K562 (cell line): ENCODE data around the gene MSL2. TPM values are rescaled to one million over a fixed set of nuclear protein-coding genes. Genes with fewer than 3 reads are reported as not detected.

Source experiments
- ATAC-seq: fragments of 200-7000 bp; cut with Tn5 transposase; 3 replicates; pipeline ENCODE4 v1.9.1; 2020; ENCODE audit warnings: moderate library complexity
- BruUV-seq: library from RNA; stranded (reverse); fragments of 400-500 nt; replicated peaks from 2 replicates; lab custom pipeline; 2021; lab: Mats Ljungman, UMichigan
- CTCF ChIA-PET: fragments of 300-600 bp; formaldehyde crosslinking; extraction: SDS; loops from one replicate; lab custom pipeline; 2021; ENCODE audit warnings: low intra/inter-chr PET ratio; lab: Yijun Ruan, JAX
- POLR2A ChIA-PET: fragments of 300-600, 350-650 bp; sonication (Branson Sonifier 250); formaldehyde crosslinking; extraction: SDS; loops from one replicate; lab custom pipeline; 2021; ENCODE audit warnings: antibody characterized with exemption, inconsistent platforms; lab: Yijun Ruan, JAX
- DNase-seq, 4 experiments: peaks; one replicate each; pipeline versions ENCODE4 v3.0.0 to v3.0.0-alpha.2; 2011 to 2018; ENCODE audit warnings: low spot score in 3 of 4, mixed read lengths in 3 of 4; ENCODE audit errors: extremely low read depth in 1 of 4
- FAIRE-seq: peaks from 2 replicates; lab custom pipeline; 2011; peaks lifted over from hg19 to GRCh38; lab: Jason Lieb, UNC
- H2AFZ ChIP-seq: 2 replicates; pipeline ENCODE4 v1.6.0; 2011; ENCODE audit warnings: low read depth, low read length, control low read depth, inconsistent platforms
- H3K27ac ChIP-seq: fragments of 200-600 bp; 3 replicates; pipeline ENCODE4 v1.8.0; 2011; ENCODE audit warnings: low read depth, mild to moderate bottlenecking, control low read depth, inconsistent platforms, low read length, moderate library complexity, mixed read lengths; ENCODE audit errors: extremely low read depth
- H3K27me3 ChIP-seq, 2 experiments: fragments of 300-600 bp in 1 of 2; 2 replicates in 1 of 2; 3 replicates in 1 of 2; pipeline versions ENCODE4 v1.6.0 to v1.8.0; 2011; ENCODE audit warnings: inconsistent platforms in 2 of 2, low read length in 2 of 2, mild to moderate bottlenecking in 1 of 2, mixed read lengths in 1 of 2, moderate library complexity in 1 of 2; ENCODE audit not compliant: control insufficient read depth in 2 of 2, insufficient read depth in 2 of 2
- H3K36me3 ChIP-seq: fragments of 300-600 bp; 3 replicates; pipeline ENCODE4 v1.8.0; 2011; ENCODE audit warnings: mild to moderate bottlenecking, low read length, inconsistent platforms; ENCODE audit not compliant: control insufficient read depth, insufficient read depth
- H3K4me1 ChIP-seq, 2 experiments: fragments of 200-600 bp in 1 of 2; replicated peaks in 1 of 2; 2 replicates in 1 of 2; 3 replicates in 1 of 2; pipeline versions ENCODE4 v1.5.1 to v1.8.0; 2011; ENCODE audit warnings: inconsistent platforms in 2 of 2, low read length in 2 of 2, mild to moderate bottlenecking in 1 of 2, mixed read lengths in 1 of 2, moderate library complexity in 1 of 2; ENCODE audit not compliant: control insufficient read depth in 2 of 2, insufficient read depth in 2 of 2
- H3K4me2 ChIP-seq: 2 replicates; pipeline ENCODE4 v1.6.1; 2011; ENCODE audit warnings: low read length, control low read depth, inconsistent platforms, mixed read lengths; ENCODE audit not compliant: insufficient read depth
- H3K4me3 ChIP-seq: fragments of 200-600 bp; sonication (generic), shearing (Covaris generic); 2 replicates; pipeline ENCODE4 v1.5.1; 2016; ENCODE audit warnings: control low read depth, inconsistent platforms
- H3K79me2 ChIP-seq: fragments of 200-600 bp; 3 replicates; pipeline ENCODE4 v1.8.0; 2011; ENCODE audit warnings: low read length, inconsistent platforms; ENCODE audit not compliant: control insufficient read depth, insufficient read depth
- H3K9ac ChIP-seq, 2 experiments: 2 replicates each; pipeline versions ENCODE4 v1.6.0 to v1.6.1; 2011; ENCODE audit warnings: low read depth in 2 of 2, low read length in 2 of 2, control low read depth in 1 of 2, inconsistent platforms in 1 of 2, mild to moderate bottlenecking in 1 of 2, mixed read lengths in 1 of 2; ENCODE audit not compliant: insufficient read depth in 1 of 2
- H3K9me1 ChIP-seq: one replicate; pipeline ENCODE4 v1.6.0; 2011; ENCODE audit warnings: inconsistent platforms, mild to moderate bottlenecking, low read length, moderate library complexity; ENCODE audit not compliant: control insufficient read depth, insufficient read depth
- H3K9me3 ChIP-seq: replicated peaks from 2 replicates; pipeline ENCODE4 v1.5.1; 2011; ENCODE audit warnings: low read depth, low read length, inconsistent platforms; ENCODE audit not compliant: control insufficient read depth, insufficient read depth
- H4K20me1 ChIP-seq: replicated peaks from 2 replicates; pipeline ENCODE4 v1.6.1; 2011; ENCODE audit warnings: low read length, inconsistent platforms, mixed read lengths; ENCODE audit not compliant: control insufficient read depth, insufficient read depth
- BHLHE40 ChIP-seq: IDR thresholded peaks from 2 replicates; pipeline ENCODE4 v1.6.1; 2011; ENCODE audit warnings: low read length, improper control_type of control experiment
- ELF2 ChIP-seq: fragments of 250-450 bp; sonication (Bioruptor Pico); IDR thresholded peaks from 2 replicates; pipeline ENCODE4 v1.5.0; 2021; ENCODE audit warnings: mild to moderate bottlenecking
- EZH2 ChIP-seq: IDR thresholded peaks from 2 replicates; pipeline ENCODE4 v1.6.1; 2012; ENCODE audit warnings: low read depth, mild to moderate bottlenecking, inconsistent platforms, low read length, borderline replicate concordance
- FOXA1 ChIP-seq: fragments of 450-650 bp; IDR thresholded peaks from 2 replicates; pipeline ENCODE4 v1.6.1; 2016; ENCODE audit warnings: mild to moderate bottlenecking, borderline replicate concordance
- GABPB2 ChIP-seq: fragments of 250-450 bp; sonication (Bioruptor Pico); conservative IDR thresholded peaks from 2 replicates; pipeline ENCODE4 v1.5.1; 2021; ENCODE audit warnings: mild to moderate bottlenecking
- HNRNPH1 ChIP-seq: fragments of 200-400 bp; formaldehyde crosslinking; optimal IDR thresholded peaks from 2 replicates; pipeline ENCODE3; 2017; ENCODE audit warnings: low read depth, mild to moderate bottlenecking, low read length, moderate library complexity
- KAT8 ChIP-seq: fragments of 450-650 bp; IDR thresholded peaks from 2 replicates; pipeline ENCODE4 v1.6.1; 2016; ENCODE audit warnings: low read depth, mild to moderate bottlenecking
- KLF1 ChIP-seq: fragments of 450-650 bp; IDR thresholded peaks from 2 replicates; pipeline ENCODE4 v1.6.1; 2016; ENCODE audit warnings: missing genetic modification characterization, missing compliant biosample characterization
- RUNX1 ChIP-seq: sonication (generic); IDR thresholded peaks from 2 replicates; pipeline ENCODE4 v1.6.1; 2016; ENCODE audit warnings: antibody characterized with exemption, low read depth
- TCF7L2 ChIP-seq: fragments of 150-350 bp; IDR thresholded peaks from 2 replicates; pipeline ENCODE4 v1.6.1; 2016; ENCODE audit warnings: low read depth, mild to moderate bottlenecking, low read length, moderate library complexity
- TEAD1 ChIP-seq, 2 experiments: fragments of 450-650 bp in 1 of 2; sonication (generic) in 1 of 2; formaldehyde crosslinking; IDR thresholded peaks; 2 replicates each; pipeline versions ENCODE4 v1.4.0 to v1.8.0; 2020 to 2022; ENCODE audit warnings: mild to moderate bottlenecking in 2 of 2, missing genetic modification reagents in 1 of 2
- WHSC1 ChIP-seq: IDR thresholded peaks from one replicate; pipeline ENCODE4 v1.6.1; 2012; ENCODE audit warnings: low read length, control low read depth, inconsistent platforms
- WGBS: fragments of 100-300 bp; shearing (Covaris generic); methylation state at CpG from one replicate; pipeline ENCODE4 v1.1.6; 2016; ENCODE audit warnings: low coverage, mixed read lengths; ENCODE audit not compliant: insufficient coverage; ENCODE audit errors: missing lambda C conversion rate; 5-methylcytosine and 5-hydroxymethylcytosine counted together
- in situ Hi-C: fragments of 300-500 bp; cut with MboI; formaldehyde crosslinking; loops from 4 replicates; pipeline ENCODE4 v1.15.0; 2018; ENCODE audit warnings: inconsistent platforms, mixed read lengths
- intact Hi-C: fragments of 100-400 bp; cut with micrococcal nuclease; formaldehyde crosslinking; loops from 2 replicates; pipeline ENCODE4 v1.14.2; 2022
- polyA plus RNA-seq, 8 experiments: library from polyadenylated mRNA; depleted of rRNA in 4 of 8; stranded (reverse) in 5 of 8; unstranded in 3 of 8; fragments of >200 nt; fragmentation: Nextera tagmentation in 2 of 8; fragmentation: Illumina TruSeq in 1 of 8; extraction: Ambion mirVana in 2 of 8; extraction: Trizol in 1 of 8; gene quantifications; 2 replicates each; pipeline versions ENCODE4 v1.2.1 to v1.2.3, GENCODE V29; 2011 to 2014; ENCODE audit warnings: inconsistent platforms in 1 of 8, missing spikeins in 1 of 8
- total RNA-seq, 7 experiments: library from RNA; depleted of rRNA in 6 of 7; stranded (reverse); fragments of >200 nt in 6 of 7; fragmentation: Illumina TruSeq in 2 of 7; extraction: Trizol in 2 of 7; gene quantifications; 2 replicates each; pipeline versions ENCODE4 v1.2.1 to v1.2.3, GENCODE V29; 2011 to 2021; ENCODE audit warnings: low replicate concordance in 1 of 7
- TF ChIP-seq, protein P1 (sequence below): fragments of 450-650 bp; formaldehyde crosslinking; IDR thresholded peaks from 2 replicates; pipeline ENCODE4 v1.4.0; 2020; ENCODE audit warnings: mild to moderate bottlenecking
- TF ChIP-seq, protein P2 (sequence below), 2 experiments: fragments of 450-650 bp; IDR thresholded peaks; 2 replicates each; pipeline ENCODE4 v1.6.1; 2018; ENCODE audit warnings: mild to moderate bottlenecking in 2 of 2, low read depth in 1 of 2; ENCODE audit not compliant: partially characterized antibody in 2 of 2
- TF ChIP-seq, protein P3 (sequence below): fragments of 450-650 bp; conservative IDR thresholded peaks from 2 replicates; pipeline ENCODE4 v1.6.1; 2016; ENCODE audit warnings: missing genetic modification characterization, low read depth, mild to moderate bottlenecking, control low read depth, missing compliant biosample characterization

Gene MSL2
- total and polyA plus RNA-seq, 9 of the 15 experiments (the other 6 are each of a cell fraction or from before 2014, with no cell fraction given), result 1.9 to 19.9 (median 9.1) TPM

DNA sequence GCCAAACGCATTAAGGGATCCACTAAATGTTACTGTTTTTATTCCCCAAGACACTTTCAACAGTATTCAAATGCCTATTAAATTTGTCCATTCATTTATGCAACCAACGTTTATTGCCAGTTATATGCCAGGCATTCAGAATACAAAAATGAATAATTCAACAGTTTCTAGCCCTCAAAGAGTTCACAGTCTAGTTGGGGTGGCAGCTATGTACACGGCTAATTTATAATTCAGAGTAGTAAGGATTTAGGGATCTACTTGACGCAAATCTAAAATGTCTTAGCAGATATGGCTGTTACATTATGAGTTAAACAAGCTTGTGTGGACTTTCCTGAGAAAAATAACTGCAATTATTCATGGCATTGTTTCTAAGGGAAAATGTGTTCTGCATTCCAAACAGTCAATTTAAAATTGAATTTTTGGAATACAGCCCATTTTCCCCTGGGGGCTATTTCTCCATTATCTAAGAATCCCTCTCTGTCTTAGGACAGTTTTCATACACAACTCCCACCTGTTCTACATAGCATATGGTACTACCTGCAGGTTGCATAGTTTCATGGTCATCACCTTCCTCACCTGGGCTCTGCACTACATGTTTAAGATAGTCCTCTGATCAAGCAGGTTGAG, 11.5 kb upstream of the MSL2 start:
- no peaks in the 10 kb centered on the region for H3K79me2 ChIP-seq
- intact Hi-C loops (no loop called here), in situ Hi-C loops (no loop called here)
- H3K27me3 ChIP-seq, result no peaks in the 10 kb centered on the region; a peak in 1 of 5 replicates
- WGBS, result 30% methylated on average over 4 of the region's 4 CpGs
- no peak overlapping the region for H3K27ac ChIP-seq
- ATAC-seq (no peak), FAIRE-seq (no peak), DNase-seq (no peak)
- CTCF ChIA-PET, result no interaction called here
- POLR2A ChIA-PET, result interaction anchor here (4.0 kb wide), 1 partner anchor 11 kb away, joined by 17 read pairs; the partner anchor contains the start of gene MSL2
- H4K20me1 ChIP-seq, result no peaks in the 10 kb centered on the region
- no peaks in the 10 kb centered on the region for H3K9me3 ChIP-seq
- H3K4me2 ChIP-seq, result no peak overlapping the region
- no peak overlapping the region for H2AFZ ChIP-seq
- H3K4me1 ChIP-seq, result peaks cover 0 to 3% of the 10 kb centered on the region in 2 experiments; a peak in 1 of 5 replicates
- no peaks in the 10 kb centered on the region for H3K36me3 ChIP-seq
- BruUV-seq, result no TSS peak
- H3K9me1 ChIP-seq, result no peaks in the 10 kb centered on the region
- no peak overlapping the region for H3K9ac ChIP-seq
- no peak overlapping the region for H3K4me3 ChIP-seq
- TF ChIP-seq WHSC1, result no peak
- TF ChIP-seq HNRNPH1, result no peak
- TF ChIP-seq, protein P1, sequence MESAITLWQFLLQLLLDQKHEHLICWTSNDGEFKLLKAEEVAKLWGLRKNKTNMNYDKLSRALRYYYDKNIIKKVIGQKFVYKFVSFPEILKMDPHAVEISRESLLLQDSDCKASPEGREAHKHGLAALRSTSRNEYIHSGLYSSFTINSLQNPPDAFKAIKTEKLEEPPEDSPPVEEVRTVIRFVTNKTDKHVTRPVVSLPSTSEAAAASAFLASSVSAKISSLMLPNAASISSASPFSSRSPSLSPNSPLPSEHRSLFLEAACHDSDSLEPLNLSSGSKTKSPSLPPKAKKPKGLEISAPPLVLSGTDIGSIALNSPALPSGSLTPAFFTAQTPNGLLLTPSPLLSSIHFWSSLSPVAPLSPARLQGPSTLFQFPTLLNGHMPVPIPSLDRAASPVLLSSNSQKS (CRISPR knock-in tag), result no peak
- TF ChIP-seq RUNX1, result no peak
- TF ChIP-seq KLF1 (tag), result no peak
- TF ChIP-seq FOXA1, result no peak
- TF ChIP-seq ELF2 (CRISPR knock-in tag), result no peak
- TF ChIP-seq TCF7L2, result no peak
- TF ChIP-seq, protein P2, sequence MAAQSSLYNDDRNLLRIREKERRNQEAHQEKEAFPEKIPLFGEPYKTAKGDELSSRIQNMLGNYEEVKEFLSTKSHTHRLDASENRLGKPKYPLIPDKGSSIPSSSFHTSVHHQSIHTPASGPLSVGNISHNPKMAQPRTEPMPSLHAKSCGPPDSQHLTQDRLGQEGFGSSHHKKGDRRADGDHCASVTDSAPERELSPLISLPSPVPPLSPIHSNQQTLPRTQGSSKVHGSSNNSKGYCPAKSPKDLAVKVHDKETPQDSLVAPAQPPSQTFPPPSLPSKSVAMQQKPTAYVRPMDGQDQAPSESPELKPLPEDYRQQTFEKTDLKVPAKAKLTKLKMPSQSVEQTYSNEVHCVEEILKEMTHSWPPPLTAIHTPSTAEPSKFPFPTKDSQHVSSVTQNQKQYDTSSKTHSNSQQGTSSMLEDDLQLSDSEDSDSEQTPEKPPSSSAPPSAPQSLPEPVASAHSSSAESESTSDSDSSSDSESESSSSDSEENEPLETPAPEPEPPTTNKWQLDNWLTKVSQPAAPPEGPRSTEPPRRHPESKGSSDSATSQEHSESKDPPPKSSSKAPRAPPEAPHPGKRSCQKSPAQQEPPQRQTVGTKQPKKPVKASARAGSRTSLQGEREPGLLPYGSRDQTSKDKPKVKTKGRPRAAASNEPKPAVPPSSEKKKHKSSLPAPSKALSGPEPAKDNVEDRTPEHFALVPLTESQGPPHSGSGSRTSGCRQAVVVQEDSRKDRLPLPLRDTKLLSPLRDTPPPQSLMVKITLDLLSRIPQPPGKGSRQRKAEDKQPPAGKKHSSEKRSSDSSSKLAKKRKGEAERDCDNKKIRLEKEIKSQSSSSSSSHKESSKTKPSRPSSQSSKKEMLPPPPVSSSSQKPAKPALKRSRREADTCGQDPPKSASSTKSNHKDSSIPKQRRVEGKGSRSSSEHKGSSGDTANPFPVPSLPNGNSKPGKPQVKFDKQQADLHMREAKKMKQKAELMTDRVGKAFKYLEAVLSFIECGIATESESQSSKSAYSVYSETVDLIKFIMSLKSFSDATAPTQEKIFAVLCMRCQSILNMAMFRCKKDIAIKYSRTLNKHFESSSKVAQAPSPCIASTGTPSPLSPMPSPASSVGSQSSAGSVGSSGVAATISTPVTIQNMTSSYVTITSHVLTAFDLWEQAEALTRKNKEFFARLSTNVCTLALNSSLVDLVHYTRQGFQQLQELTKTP (IDR thresholded peaks at IDR 0.05; ENCODE audit: low read depth in 1 of 2, partially characterized antibody in 2 of 2), result no peak
- no peak for TF ChIP-seq EZH2
- no peak for TF ChIP-seq TEAD1 (CRISPR knock-in tag; IDR thresholded peaks at IDR 0.05)
- TF ChIP-seq, protein P3, sequence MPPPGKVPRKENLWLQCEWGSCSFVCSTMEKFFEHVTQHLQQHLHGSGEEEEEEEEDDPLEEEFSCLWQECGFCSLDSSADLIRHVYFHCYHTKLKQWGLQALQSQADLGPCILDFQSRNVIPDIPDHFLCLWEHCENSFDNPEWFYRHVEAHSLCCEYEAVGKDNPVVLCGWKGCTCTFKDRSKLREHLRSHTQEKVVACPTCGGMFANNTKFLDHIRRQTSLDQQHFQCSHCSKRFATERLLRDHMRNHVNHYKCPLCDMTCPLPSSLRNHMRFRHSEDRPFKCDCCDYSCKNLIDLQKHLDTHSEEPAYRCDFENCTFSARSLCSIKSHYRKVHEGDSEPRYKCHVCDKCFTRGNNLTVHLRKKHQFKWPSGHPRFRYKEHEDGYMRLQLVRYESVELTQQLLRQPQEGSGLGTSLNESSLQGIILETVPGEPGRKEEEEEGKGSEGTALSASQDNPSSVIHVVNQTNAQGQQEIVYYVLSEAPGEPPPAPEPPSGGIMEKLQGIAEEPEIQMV (tag), result no peak
- no peak for TF ChIP-seq GABPB2
- TF ChIP-seq BHLHE40, result no peak
- TF ChIP-seq KAT8, result no peak
